NK-92 (cell line): ENCODE measurements around the gene CYP24A1.

Experiments
- DNase-seq: peaks from one replicate; lab custom pipeline; 2025; ENCODE audit not compliant: unreplicated experiment; lab: John Stamatoyannopoulos, UW

CYP24A1 gene

DNA sequence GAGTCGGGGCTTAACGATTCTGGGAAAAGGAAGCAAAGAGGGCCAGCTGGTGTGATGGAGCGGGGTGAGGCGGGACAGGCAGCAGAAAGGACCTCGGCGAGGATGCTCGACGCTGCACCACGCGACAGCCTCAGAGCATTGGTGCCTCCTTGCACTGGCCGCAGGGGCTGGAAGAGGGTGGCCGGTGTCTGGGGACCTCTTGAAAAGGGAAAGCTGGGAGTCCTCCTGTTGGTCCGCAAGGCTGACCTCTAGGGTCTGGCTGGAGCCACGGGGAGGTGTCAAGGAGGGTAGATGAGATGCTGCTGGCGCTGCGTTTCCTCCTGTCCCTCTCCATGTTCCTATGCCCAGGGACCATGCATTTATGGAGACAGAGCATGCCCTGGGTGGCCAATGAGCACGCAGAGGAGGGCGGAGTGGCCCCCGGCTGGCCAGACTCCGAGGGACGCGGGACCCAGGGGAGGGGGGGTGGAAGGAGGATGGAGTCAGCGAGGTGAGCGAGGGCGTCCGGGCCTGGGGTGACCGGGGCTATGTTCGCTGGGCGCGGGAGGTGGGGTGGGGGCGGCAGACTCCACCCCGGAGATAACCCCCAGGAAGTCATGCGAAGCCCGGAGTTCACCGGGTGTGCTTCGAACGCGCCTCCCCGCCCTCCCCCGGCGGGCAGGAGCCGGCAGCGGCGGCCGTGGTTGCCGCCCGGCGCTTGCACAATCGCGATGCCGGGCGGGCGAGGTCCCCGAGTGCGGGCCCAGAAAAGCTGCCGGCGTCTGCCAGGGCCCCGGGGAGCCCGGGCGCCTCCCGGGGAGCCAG, at the start of gene CYP24A1:
Gene CYP24A1, minus strand, starts transcription at position 334 of the 804 bp plus-strand sequence. CDS start 407 bp downstream, outside the sequence.
- no peak for DNase-seq

- no peak for DNase-seq
These were observed 49.5 kb upstream of the CYP24A1 start for GRCh38 chr20:54223285-54223684.

- no peak for DNase-seq
These were observed 48.5 kb upstream of the CYP24A1 start for GRCh38 chr20:54221996-54222890.

GRCh38 chr20:54221353-54221752, 47.6 kb upstream of the CYP24A1 start:
- no peak for DNase-seq

- no peak for DNase-seq
These were observed 46.9 kb upstream of the CYP24A1 start for GRCh38 chr20:54220722-54221121.

DNA sequence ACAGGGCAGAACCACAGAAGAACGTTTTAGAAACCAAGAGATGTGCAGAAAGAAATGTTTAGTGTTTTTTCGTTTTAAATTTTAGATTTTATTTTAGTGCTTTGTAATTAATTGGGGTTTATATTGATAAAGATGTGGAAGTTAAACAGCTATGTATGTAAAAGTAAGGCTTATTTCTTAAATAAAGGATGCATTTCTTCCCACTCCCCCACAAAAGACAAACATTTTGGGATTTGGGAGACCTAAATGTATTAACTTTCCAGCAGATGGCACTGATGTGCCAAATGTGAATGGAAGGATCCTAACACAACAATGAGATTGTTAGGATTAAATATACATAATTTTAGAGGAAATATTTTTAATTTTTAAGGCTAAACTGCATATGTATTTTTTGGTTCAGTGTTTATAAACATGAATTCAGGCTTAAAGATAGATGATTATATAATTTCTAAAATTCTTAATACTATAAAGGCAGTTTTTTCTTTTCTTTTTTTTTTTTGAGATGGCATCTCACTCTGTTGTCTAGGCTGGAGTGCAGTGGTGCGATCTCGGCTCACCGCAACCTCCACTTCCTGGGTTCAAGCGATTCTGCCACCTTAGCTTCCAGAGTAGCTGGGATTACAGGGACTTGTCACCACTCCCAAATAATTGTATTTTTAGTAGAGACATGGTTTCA, 46.1 kb upstream of the CYP24A1 start:
- no peak for DNase-seq

- no peak for DNase-seq
These were observed 44.7 kb upstream of the CYP24A1 start for GRCh38 chr20:54218470-54218869.

DNA sequence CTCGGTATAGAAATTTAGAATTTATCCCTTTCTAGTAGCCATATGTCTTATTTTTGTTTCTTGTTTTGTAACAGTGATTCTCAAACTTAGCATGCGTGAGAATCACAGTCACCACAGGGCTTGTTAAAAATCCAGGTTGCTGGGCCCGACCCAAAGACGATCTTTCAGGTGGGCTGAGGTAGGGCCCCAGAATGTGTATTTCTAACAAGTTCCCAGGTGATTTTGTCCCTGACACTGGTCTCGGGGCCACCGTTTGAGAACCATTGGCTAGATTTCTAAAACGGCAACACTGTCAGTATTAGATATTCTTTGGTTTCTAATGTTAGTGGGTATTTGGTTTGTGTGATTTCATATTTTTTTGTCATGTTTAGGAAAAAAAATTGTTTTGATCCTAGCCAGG, 44.0 kb upstream of the CYP24A1 start:
- DNase-seq: no peak

GRCh38 chr20:54215157-54215789, 41.5 kb upstream of the CYP24A1 start:
- no peak for DNase-seq

DNA sequence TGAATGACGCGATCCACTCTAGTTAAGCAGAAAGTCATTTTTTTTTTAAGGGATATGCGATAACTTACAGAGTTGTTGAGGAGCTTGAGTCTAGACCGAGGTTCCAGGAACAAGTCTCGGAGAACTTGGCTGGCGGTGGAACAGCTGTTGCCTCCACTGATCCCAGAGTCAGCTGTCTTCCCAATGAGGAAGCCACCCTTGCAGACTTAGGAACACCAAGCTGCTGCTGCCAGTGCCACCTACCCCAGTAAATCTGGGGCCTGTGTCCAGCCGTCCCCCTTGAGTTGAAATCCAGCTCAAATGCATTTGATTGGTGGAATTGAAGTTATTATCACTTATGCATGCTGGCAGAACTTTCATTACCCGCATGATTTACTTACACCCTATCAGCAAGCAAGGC, 40.8 kb upstream of the CYP24A1 start:
- DNase-seq: no peak

DNA sequence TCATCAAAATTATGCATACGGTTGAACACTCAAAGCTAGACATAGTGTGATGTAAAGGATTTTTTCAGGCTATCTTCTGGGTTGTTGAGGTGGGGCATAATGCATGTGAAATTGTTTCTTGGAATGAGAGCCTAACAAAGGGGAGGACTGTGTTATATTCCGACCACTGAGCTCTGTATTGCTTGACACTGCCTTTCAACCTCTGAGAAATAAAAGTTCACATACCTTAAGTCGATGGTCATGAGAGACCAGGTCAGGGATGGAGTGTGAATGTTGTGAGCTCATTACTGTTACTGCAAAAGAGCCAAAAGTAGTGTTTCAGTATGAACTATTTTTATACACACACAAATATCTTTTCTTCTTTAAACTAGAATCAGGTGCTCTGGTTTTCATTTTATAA, 39.1 kb upstream of the CYP24A1 start:
- DNase-seq: no peak

DNA sequence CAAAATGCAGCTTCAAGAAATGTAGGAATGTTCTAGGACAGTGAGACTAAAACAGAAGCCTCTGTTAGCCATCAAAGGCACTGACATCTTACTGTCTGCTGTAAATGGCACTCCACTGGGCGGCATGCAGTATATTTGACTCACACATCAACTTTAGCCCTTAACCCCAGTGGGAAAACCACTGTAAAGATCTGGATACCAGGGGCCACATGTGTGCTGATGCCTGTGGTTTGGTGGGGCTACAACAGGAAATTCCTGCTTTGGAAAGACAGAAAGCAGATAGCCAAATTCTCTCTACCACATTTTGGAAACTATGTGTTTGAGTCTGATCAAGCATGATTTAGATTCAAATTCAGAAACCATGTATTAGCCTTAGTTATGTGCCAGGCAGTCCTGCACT, 38.4 kb upstream of the CYP24A1 start:
- no peak for DNase-seq

- DNase-seq: no peak
These were observed 35.5 kb upstream of the CYP24A1 start for GRCh38 chr20:54209216-54209813.

DNA sequence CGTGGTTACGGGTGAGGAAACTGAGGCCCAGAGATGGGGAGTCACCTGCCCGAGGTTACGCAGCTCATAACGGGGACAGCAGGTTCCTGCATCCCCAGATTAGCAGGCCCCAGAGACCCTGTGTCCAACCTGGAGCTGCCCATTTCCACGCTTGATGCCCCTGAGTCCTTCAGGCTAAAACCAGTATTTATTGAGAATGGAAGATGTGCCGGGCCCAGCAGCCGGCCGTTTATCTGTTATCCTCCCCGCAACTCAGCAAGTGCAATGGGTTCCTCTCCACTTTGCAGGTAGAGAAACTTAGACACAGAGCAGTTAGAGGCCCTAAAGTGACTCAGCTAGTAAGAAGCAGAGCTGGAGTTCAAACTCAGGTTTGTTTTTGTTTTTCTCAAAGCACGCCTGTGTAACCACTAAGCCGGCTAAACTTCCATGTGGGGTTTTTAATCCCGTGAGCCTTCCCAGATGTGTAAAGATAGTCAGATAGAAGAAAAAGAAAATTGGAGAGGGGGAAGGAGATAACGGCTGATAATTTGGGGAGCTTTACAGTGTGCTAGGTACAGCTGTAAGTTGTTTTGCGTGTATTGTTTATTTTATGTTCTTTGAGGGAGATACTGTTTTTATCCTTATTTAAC, 34.9 kb upstream of the CYP24A1 start:
- no peak for DNase-seq

DNA sequence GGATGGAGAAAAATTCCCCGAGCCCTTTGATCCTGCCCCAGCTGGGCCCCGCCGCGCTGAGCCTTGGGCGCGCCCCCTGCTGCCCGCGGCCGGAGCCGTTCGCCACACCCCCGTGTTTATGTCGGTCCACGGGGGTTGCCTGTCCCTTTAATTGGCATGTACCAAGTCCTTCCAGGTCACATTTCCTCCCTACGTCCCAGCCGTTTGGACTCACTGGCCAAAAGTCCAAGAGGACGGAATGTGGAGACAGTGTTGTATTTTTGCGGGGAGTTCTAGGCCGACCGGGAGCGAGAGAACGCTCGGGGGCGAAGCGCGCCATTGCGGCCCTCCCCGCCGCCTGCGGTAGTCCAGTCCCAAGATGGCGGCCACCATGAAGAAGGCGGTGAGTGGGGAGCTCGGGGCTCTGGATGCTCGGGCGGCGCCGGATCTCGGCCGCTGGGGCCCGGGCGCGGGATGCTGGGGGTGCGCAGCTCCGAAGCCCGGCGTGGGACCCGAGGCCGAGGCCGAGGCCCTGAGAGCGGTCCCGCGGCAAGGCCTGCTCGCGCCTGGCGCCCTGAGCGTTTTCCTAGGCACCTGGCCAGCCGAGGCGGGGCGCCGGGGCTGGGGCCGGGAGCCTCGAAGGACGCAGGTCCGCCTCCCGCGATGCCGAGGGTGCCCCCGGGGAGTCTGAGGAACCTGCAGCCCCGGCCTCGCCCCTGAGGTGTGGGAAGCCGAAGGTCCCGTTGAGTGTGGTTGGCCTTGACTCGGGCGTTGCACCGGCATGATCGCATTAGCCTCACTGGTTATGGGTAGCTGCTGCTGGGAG, 34.2 kb upstream of the CYP24A1 start, which contains the start of gene PFDN4:
Gene PFDN4, plus strand, starts transcription at position 345 of the 805 bp plus-strand sequence. Its CDS starts 14 bp downstream, at position 359.
- no peak for DNase-seq

DNA sequence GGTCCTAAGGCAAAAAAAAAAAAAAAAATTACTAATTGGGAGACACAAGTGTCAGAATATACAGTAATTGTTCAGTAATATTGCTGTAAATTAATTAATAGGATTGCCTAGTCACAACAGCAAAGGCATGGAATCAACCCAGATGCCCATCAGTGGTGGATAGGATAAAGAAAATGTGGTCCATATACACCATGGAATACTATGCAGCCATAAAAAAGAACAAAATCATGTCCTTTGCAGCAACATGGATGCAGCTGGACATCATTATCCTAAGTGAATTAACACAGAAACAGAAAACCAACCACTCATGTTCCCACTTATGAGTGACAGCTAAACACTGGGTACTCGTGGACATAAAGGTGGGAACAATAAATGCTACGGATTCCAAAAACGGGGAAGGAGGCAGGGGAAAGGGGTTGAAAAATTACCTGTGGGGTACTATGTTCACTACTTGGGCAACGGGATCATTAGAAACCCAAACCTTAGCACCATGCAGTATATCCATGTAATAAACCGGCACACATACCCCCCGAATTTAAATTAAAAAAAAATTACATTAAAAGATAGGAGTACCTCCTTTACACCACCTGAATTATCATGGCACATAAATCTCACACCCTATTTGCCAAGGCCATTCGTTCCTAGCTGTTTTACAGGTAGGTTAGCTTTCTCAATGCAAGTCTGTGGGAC, 33.4 kb upstream of the CYP24A1 start:
- no peak for DNase-seq

DNA sequence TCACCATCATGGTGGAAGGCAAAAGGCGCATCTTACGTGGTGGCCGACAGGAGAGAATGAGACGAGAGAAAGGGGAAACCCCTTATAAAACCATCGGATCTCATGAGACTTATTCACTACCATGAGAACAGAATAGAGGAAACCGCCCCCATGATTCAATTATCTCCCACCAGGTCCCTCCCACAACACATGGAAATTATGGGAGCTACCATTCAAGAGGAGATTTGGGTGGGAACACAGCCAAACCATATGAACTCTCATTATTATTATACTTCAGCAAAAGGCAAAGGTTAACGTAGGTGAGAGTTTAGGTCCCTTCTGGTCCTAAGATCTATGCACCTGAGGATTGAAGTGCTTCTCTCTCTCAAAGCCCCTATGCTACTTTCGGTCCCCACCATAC, 31.7 kb upstream of the CYP24A1 start:
- DNase-seq: no peak

DNA sequence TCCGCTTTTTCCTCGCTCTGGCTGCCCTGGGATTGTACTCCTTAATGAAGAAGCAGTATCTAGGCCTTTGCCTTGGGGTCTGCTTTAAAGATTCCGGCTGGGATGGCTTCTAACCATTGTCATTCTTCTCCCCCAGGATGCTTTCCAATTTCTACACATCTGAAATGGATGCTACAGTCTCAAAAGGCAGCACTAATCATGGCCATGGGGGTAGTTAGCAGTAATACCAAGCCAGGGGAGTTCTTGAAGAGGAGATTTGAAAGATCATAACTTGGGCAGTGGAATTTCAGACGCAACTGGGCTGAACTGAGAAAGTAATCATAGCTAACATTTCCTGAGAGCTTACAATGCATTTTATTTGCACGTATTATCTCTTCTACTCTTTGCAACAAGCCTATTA, 30.7 kb upstream of the CYP24A1 start:
- DNase-seq: no peak

GRCh38 chr20:54204063-54204462, 30.3 kb upstream of the CYP24A1 start:
- DNase-seq: no peak
